Muscle layer of duodenum (tissue), 2 donors: ENCODE measurements around the gene SUSD3.
A peak's percentile ranks its signal among the peaks of the same experiment; 100 is the strongest.

Experiments used
- H3K27ac ChIP-seq: one replicate; pipeline ENCODE4 v1.7.0; 2013; ENCODE audit warnings: mild to moderate bottlenecking, low read length
- H3K27me3 ChIP-seq: one replicate; pipeline ENCODE4 v1.7.0; 2013; ENCODE audit warnings: low read depth, mild to moderate bottlenecking, control low read depth, low read length
- H3K36me3 ChIP-seq, 2 donors: one replicate each; pipeline ENCODE4 v1.7.0; 2013; ENCODE audit warnings: low read length in 2 of 2, control low read depth in 1 of 2, mild to moderate bottlenecking in 1 of 2; ENCODE audit not compliant: insufficient read depth in 2 of 2, control insufficient read depth in 1 of 2
- H3K4me1 ChIP-seq, 2 donors: one replicate each; pipeline ENCODE4 v1.7.0; 2013; ENCODE audit warnings: low read length in 2 of 2, mild to moderate bottlenecking in 2 of 2, control low read depth in 1 of 2, moderate library complexity in 1 of 2; ENCODE audit not compliant: insufficient read depth in 2 of 2, control insufficient read depth in 1 of 2
- H3K4me3 ChIP-seq, 2 donors: one replicate each; pipeline ENCODE4 v1.7.0; 2013; ENCODE audit warnings: low read length in 2 of 2, low read depth in 1 of 2, mild to moderate bottlenecking in 1 of 2
- H3K9me3 ChIP-seq, 2 donors: one replicate each; pipeline ENCODE4 v1.7.0; 2013; ENCODE audit warnings: low read length in 2 of 2, control low read depth in 1 of 2, mild to moderate bottlenecking in 1 of 2; ENCODE audit not compliant: control insufficient read depth in 1 of 2
- donor health status: healthy.

Gene SUSD3

GRCh38 chr9:93081081-93081529 is 22.6 kb downstream of the SUSD3 start:
- H3K4me1 ChIP-seq, result peaks cover 0 to 3% of the 10 kb centered on the region in 2 donors
- H3K36me3 ChIP-seq, result no peaks in the 10 kb centered on the region
- H3K27ac ChIP-seq, result no peak overlapping the region
- no peaks in the 10 kb centered on the region for H3K9me3 ChIP-seq
- H3K27me3 ChIP-seq, result no peaks in the 10 kb centered on the region
- no peak overlapping the region for H3K4me3 ChIP-seq

DNA sequence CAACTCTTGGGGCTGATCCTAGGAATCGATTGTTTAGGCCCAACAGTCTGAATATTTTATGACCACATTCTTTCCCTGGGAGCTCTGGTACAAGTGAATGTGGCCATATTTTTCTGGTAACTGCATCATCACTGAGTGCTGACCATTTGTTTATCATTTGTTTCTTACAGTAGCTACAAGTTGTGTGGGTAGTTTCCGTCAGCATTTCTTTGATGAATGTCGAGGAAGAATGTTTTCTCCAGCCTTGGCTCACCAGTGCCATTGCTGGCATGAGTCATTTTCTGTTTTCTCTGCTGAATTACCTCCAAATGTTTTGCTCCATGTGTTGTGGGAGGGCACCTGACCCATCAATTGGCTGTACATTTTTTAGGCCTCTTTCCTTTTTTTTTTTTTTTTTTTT is 23.4 kb downstream of the SUSD3 start:
- H3K27ac ChIP-seq, result peak overlapping the region; percentile 31
- peaks cover 0 to 3% of the 10 kb centered on the region in 2 donors for H3K4me1 ChIP-seq

DNA sequence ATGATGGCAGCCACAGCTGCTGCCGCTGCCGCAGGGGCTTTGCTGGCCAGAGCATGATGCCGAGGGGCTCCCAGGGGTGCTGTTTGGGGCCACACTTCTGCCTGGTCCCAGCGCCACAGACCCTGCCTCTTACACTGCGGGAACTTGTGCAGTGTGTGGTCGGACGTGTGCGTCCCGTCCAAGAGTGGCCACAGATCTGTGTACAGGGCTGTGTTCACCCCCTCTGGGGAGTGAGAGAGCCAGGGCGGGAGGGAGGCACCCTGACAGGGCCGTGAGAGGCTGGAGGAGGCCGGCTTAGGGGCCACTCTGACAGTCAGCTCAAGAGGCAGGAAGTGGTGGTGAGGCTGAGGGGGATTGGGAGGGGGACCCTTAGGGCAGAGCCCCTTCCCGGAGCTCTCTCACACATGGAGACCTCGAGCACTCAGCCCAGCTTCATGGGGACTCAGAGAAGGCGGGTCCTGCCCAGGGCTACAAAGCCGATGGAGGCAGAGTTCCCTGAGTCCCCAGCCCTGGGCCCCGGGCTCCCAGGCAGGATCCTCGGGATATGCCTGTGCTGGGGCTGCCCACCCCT is 24.4 kb downstream of the SUSD3 start:
- Histone ChIP-seq H3K27ac (no peak overlapping the region), H3K27me3 (no peaks in the 10 kb centered on the region)

More for the DNA sequence above, 23.4 kb downstream of the SUSD3 start:
- Histone ChIP-seq H3K36me3 (no peaks in the 10 kb centered on the region), H3K9me3 (no peaks in the 10 kb centered on the region), H3K4me3 (no peak overlapping the region), H3K27me3 (no peaks in the 10 kb centered on the region)

DNA sequence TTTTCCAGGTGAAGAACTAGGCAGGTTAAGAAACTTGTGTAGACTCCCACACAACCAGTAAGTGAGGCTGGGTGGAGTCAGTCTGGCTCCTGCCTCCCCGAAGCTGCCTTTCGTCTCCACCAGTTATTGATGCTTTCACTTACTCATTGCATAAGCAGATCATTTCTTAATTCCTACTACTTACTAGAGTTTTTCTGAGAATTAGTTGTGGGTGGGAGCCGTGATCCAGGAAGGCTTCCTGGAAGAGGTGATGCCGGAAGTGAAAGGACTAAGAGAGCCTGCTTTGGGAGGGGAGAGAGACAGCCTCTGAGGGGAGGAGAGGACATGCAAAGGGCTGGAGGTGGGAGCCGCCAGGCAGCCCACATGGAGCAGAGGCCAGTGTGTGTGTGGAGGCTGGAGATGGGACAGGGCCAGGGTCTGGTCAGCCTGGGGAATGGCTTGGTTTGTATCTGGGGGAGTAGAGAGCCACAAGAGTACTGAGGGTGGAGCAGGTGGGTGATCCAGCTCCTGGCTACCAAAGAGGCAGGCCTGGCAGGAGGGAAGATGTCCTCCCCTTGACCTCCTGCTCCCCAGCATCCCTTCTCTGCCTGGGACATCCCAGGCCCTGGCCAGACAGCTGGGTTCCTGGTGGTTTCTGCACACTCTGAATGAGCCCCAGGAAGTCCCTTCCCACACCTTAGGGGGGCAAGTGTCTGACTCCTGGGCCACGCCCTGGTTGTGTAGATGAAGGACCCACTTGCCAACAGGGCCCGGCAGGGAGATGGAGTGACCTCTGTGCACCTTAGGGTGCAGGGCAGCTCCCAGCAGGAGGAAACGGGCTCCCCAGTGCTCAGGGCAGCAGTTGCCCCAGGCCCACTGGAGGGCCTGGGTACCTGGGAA is 25.3 kb downstream of the SUSD3 start:
- no peak overlapping the region for H3K4me3 ChIP-seq
- H3K27ac ChIP-seq, result no peak overlapping the region
- H3K36me3 ChIP-seq, result no peaks in the 10 kb centered on the region
- no peaks in the 10 kb centered on the region for H3K9me3 ChIP-seq
- peaks cover 0 to 3% of the 10 kb centered on the region in 2 donors for H3K4me1 ChIP-seq
- H3K27me3 ChIP-seq, result no peaks in the 10 kb centered on the region

More for the DNA sequence above, 24.4 kb downstream of the SUSD3 start:
- Histone ChIP-seq H3K4me1 (peaks cover 0 to 3% of the 10 kb centered on the region in 2 donors), H3K36me3 (no peaks in the 10 kb centered on the region), H3K9me3 (no peaks in the 10 kb centered on the region), H3K4me3 (no peak overlapping the region)

DNA sequence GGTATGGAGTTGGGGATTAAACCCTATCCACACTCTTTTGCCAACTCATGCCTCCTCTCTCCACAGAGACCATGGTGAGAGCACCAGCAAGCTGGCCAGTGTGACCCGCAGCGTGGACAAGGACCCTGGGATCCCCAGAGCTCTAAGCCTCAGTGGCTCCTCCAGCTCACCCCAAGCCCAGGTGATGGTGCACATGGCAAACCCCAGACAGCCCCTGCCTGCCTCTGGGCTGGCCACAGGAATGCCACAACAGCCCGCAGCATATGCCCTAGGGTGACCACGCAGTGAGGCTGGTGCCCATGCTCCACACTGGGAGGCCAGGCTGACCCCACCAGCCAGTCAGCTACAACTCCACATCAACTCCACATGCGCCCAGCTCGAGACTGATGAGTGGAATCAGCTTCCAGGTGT is 26.0 kb downstream of the SUSD3 start:
- no peaks in the 10 kb centered on the region for H3K36me3 ChIP-seq
- no peak overlapping the region for H3K4me3 ChIP-seq
- H3K27me3 ChIP-seq, result no peaks in the 10 kb centered on the region
- H3K9me3 ChIP-seq, result no peaks in the 10 kb centered on the region
- H3K27ac ChIP-seq, result no peak overlapping the region
- H3K4me1 ChIP-seq, result peaks cover 0 to 3% of the 10 kb centered on the region in 2 donors

GRCh38 chr9:93085676-93086075 is 27.2 kb downstream of the SUSD3 start:
- peaks cover 0 to 3% of the 10 kb centered on the region in 2 donors for H3K4me1 ChIP-seq
- H3K27me3 ChIP-seq, result no peaks in the 10 kb centered on the region
- H3K4me3 ChIP-seq, result no peak overlapping the region
- peaks cover 0 to under 1% of the 10 kb centered on the region in 2 donors for H3K9me3 ChIP-seq
- H3K27ac ChIP-seq, result no peak overlapping the region
- no peaks in the 10 kb centered on the region for H3K36me3 ChIP-seq

DNA sequence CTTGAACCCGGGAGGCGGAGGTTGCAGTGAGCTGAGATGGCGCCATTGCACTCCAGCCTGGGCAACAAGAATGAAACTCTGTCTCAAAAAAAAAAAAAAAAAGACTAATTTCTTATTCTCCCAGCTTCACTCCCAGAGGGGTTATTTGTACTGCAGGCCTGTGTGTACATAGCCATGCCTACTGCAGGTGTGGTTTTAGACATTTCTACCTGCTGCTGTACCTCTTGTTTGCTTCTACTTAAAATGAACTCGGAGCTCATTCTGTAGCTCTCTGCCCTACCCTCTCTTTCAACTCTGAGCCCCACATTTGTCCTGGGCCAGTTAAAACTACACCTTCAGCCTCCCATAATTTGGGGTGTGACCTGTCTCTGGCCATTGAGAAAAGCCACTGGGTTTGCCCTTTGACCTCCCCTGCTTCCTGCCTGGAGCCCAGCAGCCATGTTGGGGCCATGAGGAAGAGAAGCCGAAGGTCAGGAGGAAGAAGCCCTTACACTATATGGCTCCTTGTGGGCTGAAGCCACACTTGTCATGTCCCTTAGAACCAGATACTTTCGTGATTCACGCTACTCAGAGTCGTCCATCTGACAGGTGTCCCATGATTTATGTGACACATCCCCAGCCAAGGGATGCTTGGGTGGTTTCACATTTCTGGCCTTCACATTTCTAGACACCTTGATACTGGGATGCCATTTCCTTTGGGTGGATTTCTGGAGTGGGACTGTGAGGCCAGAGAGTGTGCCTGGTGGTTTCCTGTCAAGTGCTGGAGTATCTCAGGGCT is 28.1 kb downstream of the SUSD3 start:
- H3K4me3 ChIP-seq, result no peak overlapping the region
- H3K4me1 ChIP-seq, result peaks cover 0 to 3% of the 10 kb centered on the region in 2 donors
- H3K9me3 ChIP-seq, result peaks cover 0 to 8% of the 10 kb centered on the region in 2 donors
- H3K27me3 ChIP-seq, result no peaks in the 10 kb centered on the region
- no peak overlapping the region for H3K27ac ChIP-seq
- H3K36me3 ChIP-seq, result no peaks in the 10 kb centered on the region

GRCh38 chr9:93087971-93088655 is 29.6 kb downstream of the SUSD3 start:
- Histone ChIP-seq H3K27ac (no peak overlapping the region), H3K4me3 (no peak overlapping the region)

DNA sequence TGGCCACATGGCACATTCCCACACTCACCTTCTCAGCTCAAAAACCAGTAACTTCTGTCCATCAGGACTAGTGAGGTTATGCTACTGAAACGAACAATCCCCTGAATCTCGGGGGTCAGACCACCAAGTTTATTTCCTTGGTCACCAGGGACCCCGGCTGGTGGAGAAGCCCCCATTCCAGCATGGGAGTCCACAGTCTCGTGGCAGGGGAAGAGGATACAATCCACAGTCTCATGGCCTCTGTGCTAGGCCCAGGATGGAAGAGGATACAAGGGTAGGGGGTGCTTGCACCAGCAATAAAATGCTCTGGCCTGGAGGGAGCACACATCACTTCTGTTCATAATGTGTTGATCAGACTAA is 30.1 kb downstream of the SUSD3 start:
- Histone ChIP-seq H3K9me3 (peaks cover 0 to 11% of the 10 kb centered on the region in 2 donors), H3K36me3 (no peaks in the 10 kb centered on the region), H3K27me3 (no peaks in the 10 kb centered on the region), H3K27ac (no peak overlapping the region), H3K4me3 (no peak overlapping the region), H3K4me1 (peaks cover 9 to 13% of the 10 kb centered on the region in 2 donors)

More at GRCh38 chr9:93087971-93088655, 29.6 kb downstream of the SUSD3 start:
- Histone ChIP-seq H3K36me3 (no peaks in the 10 kb centered on the region), H3K27me3 (no peaks in the 10 kb centered on the region), H3K9me3 (peaks cover 0 to 11% of the 10 kb centered on the region in 2 donors), H3K4me1 (peaks cover 3 to 9% of the 10 kb centered on the region in 2 donors)

GRCh38 chr9:93089024-93089423 is 30.5 kb downstream of the SUSD3 start:
- Histone ChIP-seq H3K27me3 (no peaks in the 10 kb centered on the region), H3K4me3 (no peak overlapping the region), H3K9me3 (peaks cover 0 to 11% of the 10 kb centered on the region in 2 donors), H3K27ac (no peak overlapping the region), H3K36me3 (no peaks in the 10 kb centered on the region), H3K4me1 (peaks cover 11 to 15% of the 10 kb centered on the region in 2 donors)
